SW 1271 (cell line): ENCODE measurements around the gene HOMER3.
"Not testable (repeated sequence)": the region's sequence is repeated elsewhere in the genome, so short reads cannot be mapped to it uniquely, and the experiment has no call there.

Source experiments
- DNase-seq, 2 experiments: peaks; one replicate each; lab custom pipeline; 2025; lab: John Stamatoyannopoulos, UW

HOMER3 gene

DNA sequence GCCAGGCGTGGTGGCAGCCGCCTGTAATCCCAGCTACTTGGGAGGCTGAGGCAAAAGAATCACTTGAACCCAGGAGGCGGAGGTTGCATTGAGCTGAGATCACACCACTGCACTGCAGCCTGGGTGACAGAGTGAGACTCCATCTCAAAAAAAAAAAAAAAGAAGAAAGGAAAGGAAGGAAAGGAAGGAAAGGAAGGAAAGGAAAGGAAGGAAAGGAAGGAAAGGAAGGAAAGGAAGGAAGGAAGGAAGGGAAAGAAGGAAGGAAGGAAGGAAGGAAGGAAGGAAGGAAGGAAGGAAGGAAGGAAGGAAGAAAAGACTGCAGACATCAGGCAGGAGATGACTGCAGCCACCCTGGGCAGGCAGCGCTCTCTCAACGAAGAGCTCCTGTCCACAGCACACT lies 38.5 kb downstream of the HOMER3 start:
- DNase-seq = not testable (repeated sequence)

GRCh38 chr19:18901491-18901890 lies 39.5 kb downstream of the HOMER3 start:
- no peak for DNase-seq

DNA sequence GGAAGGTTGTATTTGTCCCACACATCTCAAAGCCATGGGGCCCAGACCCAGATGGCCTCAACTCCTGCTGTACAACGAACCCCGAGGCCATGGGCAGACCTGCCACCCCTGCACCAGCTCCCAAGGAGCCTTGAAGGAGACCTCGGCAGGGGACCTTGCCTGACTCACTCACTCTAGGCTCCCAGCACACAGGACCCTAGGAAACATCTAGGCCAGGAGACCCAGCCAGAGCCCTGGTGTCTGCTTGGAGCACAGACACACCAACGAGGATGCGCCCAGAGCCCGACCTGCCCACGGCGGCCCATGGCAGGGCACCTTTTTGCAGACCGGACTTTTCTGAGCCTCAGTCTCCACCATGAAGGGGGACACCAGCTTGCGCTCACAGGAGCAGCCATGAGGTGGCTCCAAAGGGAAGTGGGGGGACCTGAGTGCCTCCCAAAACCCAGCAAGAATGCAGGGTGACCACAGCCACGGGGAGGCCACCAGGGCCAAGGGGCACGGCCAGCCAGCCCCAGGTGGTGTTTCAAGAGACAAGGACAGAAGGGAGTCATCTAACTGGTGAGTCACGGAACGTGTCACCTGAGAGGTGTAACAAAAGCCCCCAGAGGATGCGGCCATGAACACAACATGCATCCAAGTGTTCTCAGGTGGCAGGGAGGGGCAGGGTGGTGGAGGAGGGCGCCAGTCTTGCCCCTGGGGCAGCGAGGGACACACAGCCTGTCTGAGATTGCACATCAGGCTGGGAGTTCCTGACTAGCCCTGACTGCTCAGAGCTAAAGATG lies 40.1 kb downstream of the HOMER3 start:
- DNase-seq = no peak

DNA sequence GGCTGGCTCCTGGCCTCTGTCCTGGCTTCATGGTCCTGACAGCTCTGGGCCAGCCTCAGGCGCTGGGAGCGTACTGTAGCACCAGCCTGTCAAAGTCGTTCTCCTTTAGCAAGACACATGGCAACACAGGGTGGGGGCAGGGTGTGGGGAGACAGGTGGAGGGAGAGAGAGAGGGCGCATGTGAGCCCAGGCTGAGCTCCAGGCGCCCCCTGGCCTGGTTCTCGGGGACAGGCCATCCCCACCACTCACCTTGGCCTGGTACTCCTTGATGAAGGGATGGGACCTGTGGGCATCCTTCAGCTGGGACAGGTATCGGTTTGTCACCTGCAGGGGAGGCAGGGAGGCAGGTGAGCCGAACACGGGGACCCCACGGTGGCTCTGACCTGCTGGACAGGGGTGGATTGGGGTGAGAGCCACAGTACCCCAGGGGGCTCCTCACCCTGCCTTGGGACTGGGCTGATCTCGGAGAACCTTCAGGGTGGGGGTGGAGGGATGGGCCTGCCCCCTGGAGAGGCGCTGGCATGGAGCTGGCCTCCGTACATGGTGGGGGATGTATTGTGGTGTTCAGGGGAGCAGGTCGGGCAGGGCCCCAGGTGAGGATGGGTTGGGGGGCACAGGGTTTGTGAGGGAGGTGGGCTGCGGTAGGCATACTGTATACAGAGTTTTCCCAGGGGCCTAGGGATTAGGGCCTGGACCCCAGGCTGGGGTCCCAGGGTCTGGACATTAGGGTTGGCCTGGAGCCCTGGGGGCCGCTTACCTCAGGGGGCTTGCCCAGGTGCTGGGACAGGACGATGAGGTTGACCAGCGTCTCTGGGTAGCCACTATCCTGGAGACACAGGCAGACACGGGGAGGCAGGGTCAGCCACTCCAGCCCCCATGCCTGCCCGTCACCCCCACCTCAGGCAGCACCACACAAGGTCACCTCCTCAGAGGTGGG lies 41.1 kb downstream of the HOMER3 start:
- no peak for DNase-seq

DNA sequence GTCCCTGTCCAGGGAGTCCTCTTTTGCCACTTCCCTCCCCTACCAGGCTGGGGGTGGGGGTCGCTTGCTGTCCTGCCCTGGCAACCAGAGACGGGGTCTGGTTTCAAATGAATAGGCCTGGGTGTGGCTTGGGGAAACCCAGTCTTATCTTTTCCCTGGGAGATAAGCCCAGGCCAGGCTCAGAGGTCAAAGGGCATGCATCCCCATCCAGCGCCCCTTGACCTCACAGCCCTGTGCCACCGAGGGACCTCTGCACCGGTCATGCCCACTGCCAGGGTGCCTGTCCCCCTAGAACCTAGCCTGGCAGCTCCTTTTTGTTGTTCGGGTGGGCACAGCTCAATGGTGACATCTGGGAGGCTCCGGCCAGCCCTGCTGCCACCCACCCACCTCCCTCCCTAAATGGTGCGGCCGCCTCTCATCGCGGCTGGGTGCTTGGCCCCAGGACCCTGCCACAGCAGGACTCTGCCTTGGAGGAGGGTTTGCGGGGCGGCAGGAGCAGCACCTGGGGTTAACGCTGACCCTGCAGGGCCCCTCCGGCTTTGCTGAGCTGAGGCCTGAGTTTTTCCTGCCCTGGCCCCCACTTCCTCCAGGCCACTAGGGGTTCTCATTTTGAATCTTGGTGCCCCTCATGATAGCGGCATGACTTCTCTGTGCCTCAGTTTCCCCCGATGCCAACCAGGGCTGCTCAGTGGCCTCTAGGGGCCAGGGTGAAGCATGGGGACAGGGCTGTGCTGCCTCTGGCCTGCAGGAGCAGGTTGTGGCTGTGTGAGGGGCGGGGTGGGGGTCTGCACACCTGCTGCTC lies 42.2 kb downstream of the HOMER3 start:
- no peak for DNase-seq

DNA sequence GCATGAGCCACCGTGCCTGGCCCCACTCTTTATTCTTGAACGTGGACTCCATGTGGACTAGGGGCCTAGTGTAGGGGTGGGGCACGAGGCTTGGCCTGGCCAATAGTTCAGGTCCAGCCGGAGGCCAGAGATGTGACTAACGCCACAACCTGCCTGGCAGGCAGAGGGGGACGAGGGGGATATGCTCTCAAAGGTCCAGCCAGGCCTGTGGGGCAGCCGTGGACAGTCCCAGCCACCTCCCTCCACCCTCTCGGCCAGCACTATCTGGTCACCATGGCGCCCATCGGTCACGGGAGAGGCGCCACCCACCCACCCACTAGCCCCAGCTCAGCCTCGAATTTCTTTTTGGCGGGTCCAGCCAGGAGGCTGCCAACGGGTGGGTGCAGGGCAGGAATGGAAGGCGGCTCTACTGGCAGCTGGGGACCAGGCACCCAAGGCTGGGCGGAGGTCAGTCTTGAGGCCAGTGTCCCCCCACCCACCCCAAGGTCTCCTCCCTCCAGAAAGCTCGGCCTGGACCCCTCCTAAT lies 42.9 kb downstream of the HOMER3 start:
- no peak for DNase-seq

DNA sequence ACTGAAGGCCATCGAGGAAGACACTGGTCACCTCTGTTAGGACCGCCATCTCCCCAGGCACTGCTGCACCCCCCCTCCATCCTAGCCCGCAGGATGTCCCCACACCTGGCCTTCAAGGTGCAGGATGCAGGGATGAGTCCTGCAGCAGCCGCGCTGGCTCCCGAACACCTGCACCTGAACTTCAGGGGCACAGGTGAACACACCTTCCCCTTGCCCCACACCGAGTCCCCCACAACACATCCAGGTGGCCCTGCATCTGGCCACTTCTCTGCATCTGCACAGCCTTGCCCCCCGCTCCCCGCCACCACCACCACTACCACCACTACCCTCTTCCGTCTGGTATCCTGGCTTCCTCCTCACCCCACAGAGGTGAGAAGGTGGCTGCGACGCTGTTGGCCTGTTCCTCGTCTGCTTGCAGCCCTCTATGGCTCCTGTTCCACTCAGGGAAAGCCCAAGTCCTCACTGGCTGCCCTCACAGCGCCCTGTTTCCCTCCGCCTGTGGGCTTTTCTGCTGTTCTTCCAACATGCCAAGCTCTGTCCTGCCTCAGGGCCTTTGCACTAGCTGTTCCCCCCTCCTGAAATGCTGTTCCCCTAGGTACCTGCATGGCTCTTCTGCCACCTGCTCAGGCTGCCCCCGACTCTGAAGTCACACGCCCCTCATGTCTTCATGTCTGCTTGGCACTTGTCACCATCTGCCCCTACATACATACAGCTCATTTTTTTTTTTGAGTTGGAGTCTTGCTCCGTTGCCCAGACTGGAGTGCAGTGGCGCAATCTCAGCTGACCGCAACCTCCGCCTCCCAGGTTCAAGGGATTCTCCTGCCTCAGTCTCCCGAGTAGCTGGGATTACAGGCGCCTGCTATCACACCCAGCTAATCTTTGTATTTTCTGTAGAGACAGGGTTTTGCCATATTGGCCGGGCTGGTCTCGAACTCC lies 43.7 kb downstream of the HOMER3 start:
- DNase-seq = no peak

GRCh38 chr19:18896421-18896841 lies 44.6 kb downstream of the HOMER3 start:
- no peak for DNase-seq

DNA sequence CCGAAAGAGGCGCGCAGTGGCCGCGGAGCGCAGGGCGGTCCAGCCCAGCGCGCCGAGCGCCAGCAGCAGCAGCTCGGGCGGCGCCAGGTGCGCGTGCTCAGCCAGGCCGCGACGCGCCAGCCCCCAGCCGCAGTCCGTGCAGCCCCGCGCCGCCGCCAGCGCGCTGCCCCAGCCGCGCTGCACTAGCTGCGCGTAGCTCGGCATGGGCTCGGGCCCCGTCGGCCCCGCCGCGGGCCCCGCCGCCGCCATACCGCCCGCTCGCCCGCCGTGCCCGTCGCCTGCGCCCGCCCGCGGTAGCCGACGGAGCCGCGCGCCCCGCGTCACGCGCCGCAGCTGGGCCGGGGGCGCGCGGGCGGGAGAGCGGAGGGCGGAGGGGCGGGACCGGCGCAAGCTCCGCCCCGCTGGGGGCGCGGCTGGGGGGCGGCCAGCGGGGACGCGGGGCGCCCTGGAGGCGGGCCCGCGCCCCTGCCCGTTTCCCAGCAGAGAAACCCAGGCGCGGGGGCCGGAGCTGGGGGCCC lies 45.1 kb downstream of the HOMER3 start, which contains the start of gene CERS1:
TSS of gene CERS1 (minus strand) at position 335 of the 518 bp plus-strand sequence. CDS start at position 249, 86 bp downstream.
- no peak for DNase-seq

GRCh38 chr19:18895038-18895823 lies 45.8 kb downstream of the HOMER3 start:
- peak; percentile 43 to 78 for DNase-seq

DNA sequence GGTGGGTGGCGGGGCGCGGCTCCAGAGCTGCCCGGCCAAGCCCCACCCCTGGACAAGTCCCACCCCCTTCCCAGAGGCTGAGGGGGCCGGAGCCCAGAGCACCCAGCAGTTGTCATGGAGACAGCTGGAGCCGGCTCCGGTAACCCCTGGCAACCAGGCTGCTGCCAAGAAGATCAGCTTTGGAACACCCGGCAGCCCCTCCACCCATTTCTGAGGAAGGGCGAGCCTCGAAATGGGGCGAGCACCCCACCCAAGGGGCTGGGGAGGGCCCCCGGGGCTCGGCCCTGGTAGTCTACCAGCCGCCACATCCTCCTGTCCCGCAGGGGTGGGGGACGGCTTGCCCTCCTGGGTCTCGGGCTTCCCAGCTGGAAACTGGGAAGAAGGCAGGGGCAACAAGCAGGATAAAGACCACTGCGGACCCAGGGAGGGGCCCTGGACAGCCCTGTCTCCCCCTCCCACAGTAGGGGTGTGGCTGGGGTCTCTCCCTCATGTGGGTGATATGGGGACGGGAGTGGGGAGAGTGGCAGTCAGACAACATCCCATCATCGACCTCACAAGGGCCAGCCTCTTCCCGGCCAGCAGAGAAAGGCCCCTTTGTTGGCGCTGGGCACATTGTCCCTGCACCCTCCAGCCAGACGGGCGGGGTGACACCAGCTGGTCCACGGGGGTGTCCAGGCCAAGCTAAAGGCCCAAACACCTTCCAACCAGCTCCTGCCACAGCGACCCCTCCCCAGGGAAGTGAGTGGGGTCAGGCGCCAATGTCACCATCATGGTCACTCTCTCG lies 46.6 kb downstream of the HOMER3 start:
- no peak for DNase-seq

- DNase-seq = no peak
Observed at GRCh38 chr19:18893587-18894253, 47.3 kb downstream of the HOMER3 start.

GRCh38 chr19:18889949-18890745 lies 50.9 kb downstream of the HOMER3 start:
- DNase-seq = no peak

GRCh38 chr19:18886972-18887371 lies 54.0 kb downstream of the HOMER3 start:
- DNase-seq = no peak

DNA sequence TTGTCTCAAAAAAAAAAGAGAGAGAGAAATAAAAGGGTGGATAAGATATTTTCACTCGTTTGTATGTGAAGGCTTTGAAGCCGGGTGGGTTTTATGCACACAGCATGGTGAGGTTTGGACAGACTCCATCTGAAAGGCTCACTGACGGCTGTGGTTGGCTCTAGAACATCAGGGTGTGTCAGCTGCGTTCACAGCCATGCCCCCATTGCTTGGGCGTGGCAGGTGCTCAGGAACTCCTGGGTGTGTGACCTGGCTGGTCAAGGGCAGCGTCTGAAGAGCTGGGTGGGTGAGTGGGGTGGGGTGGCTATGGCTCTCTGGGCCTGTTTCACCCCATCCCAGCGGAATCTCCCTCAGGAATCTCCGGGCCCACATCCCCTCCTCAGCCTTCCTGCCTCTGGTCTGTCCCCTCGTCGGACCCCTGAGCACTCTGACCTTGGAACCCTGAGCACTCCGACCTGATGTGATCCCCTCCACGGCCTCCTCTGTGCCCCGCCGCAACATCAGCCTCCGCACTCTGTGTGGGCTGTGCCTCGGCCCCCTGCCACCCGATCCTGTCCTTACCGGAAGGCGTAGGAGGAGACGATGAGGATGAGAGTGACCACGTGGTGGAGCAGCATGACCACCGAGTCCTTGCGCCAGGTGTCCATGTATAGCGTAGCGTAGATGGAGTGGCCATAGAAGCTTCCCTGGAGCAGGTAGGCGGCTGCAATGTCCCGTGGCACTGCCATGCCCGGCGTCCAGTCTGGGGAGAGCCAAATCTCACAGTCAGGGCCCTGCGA lies 57.3 kb downstream of the HOMER3 start:
- no peak for DNase-seq

DNA sequence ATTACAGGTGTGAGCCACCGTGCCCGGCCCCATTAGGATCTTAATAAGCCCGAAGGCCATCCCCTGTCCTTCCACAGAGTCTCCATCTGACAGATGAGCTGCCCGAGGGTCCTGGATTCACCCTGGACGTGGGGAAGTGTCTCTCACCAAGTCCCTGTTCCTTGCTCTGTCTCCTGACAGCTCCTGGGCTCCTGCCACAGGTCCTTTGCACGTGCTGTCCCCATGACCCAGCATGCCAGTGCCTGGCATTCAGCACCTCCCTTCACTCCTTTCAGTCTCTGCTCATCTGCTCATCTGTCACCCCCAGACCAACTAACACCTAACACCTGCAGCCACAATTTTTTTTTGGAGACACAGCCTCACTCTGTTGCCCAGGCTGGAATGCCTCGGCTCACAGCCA lies 59.5 kb downstream of the HOMER3 start:
- no peak for DNase-seq
